ENCODE results near the gene DBT.

DBT gene

DNA sequence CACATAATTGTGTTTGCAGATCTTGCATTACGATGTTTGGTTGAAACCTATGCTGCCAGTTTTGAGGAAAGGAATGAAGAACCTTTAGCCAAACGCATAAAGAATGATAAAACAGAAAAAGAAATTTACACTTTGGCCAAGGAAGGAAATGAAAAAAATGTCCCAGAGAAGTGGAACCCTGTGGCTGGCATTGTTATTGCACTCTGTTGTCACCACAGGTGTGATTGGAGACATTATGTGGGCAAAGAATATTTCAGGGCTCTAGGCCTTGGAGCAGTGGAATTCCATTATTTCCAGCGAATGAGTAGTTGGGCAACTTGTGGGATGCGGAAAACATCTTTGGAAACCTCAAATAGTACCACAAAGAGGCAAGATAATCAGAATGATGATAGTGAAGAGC is 101.8 kb downstream of the DBT start:
- TF ChIP-seq REST (IDR thresholded peaks at IDR 0.05; ENCODE audit: insufficient replicate concordance, low read depth) (no peak), GABPA (IDR thresholded peaks at IDR 0.05; ENCODE audit: low read depth) (no peak), SPI1 (IDR thresholded peaks at IDR 0.05; ENCODE audit: borderline replicate concordance, low read depth) (no peak), POLR2AphosphoS5 (IDR thresholded peaks at IDR 0.05; ENCODE audit: low read depth) (no peak)
- TF ChIP-seq, protein P1, sequence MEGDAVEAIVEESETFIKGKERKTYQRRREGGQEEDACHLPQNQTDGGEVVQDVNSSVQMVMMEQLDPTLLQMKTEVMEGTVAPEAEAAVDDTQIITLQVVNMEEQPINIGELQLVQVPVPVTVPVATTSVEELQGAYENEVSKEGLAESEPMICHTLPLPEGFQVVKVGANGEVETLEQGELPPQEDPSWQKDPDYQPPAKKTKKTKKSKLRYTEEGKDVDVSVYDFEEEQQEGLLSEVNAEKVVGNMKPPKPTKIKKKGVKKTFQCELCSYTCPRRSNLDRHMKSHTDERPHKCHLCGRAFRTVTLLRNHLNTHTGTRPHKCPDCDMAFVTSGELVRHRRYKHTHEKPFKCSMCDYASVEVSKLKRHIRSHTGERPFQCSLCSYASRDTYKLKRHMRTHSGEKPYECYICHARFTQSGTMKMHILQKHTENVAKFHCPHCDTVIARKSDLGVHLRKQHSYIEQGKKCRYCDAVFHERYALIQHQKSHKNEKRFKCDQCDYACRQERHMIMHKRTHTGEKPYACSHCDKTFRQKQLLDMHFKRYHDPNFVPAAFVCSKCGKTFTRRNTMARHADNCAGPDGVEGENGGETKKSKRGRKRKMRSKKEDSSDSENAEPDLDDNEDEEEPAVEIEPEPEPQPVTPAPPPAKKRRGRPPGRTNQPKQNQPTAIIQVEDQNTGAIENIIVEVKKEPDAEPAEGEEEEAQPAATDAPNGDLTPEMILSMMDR (IDR thresholded peaks at IDR 0.05; ENCODE audit: insufficient read depth, low read length) = no peak
- no peak for DNase-seq (ENCODE audit: low read depth in 1 of 2, low spot score in 1 of 2)
- no peaks in the 10 kb centered on the region for H3K27me3 ChIP-seq (ENCODE audit: insufficient read depth, poor library complexity, severe bottlenecking)
- no peak overlapping the region for H3K4me3 ChIP-seq (replicated peaks; ENCODE audit: insufficient read depth, low read length)
- H3K27ac ChIP-seq (replicated peaks) = no peak overlapping the region

- TF ChIP-seq GABPA (IDR thresholded peaks at IDR 0.05; ENCODE audit: low read depth) (no peak), POLR2AphosphoS5 (IDR thresholded peaks at IDR 0.05; ENCODE audit: low read depth) (no peak), SPI1 (IDR thresholded peaks at IDR 0.05; ENCODE audit: borderline replicate concordance, low read depth) (no peak), REST (IDR thresholded peaks at IDR 0.05; ENCODE audit: insufficient replicate concordance, low read depth) (no peak)
- TF ChIP-seq, protein P1 (IDR thresholded peaks at IDR 0.05; ENCODE audit: insufficient read depth, low read length) = no peak
- H3K27me3 ChIP-seq (ENCODE audit: insufficient read depth, poor library complexity, severe bottlenecking) = no peaks in the 10 kb centered on the region
- no peak for DNase-seq (ENCODE audit: low read depth in 1 of 2, low spot score in 1 of 2)
- H3K4me3 ChIP-seq (replicated peaks; ENCODE audit: insufficient read depth, low read length) = no peak overlapping the region
- H3K27ac ChIP-seq (replicated peaks) = no peak overlapping the region
Observed at GRCh38 chr1:100146958-100147357, 102.7 kb downstream of the DBT start.

GRCh38 chr1:100145116-100145515 is 104.5 kb downstream of the DBT start:
- Histone ChIP-seq H3K27ac (replicated peaks) (no peak overlapping the region), H3K4me3 (replicated peaks; ENCODE audit: insufficient read depth, low read length) (no peak overlapping the region), H3K27me3 (ENCODE audit: insufficient read depth, poor library complexity, severe bottlenecking) (no peaks in the 10 kb centered on the region)
- no peak for DNase-seq (ENCODE audit: low read depth in 1 of 2, low spot score in 1 of 2)
- TF ChIP-seq POLR2AphosphoS5 (IDR thresholded peaks at IDR 0.05; ENCODE audit: low read depth) = no peak

DNA sequence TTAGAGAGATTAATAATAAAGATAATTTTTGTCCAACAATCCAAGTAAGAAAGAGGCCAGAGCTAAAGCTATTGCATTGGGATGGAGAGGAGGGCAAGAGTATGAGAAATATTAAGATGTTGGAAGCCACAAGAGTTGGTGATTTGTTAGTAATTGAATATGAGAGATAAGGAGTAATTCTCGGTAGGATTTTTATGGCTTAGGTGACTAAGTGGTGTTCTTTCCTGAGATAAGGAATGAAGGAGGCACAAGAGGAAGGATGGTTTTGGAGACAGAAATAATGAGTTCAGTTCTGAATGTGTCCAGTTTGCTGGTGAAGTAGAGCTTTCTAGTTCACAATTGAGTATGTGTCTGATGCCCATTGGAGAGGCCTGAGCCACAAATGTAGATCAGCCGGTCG is 107.3 kb downstream of the DBT start:
- DNase-seq (ENCODE audit: low read depth in 1 of 2, low spot score in 1 of 2) = no peak
- Histone ChIP-seq H3K4me3 (replicated peaks; ENCODE audit: insufficient read depth, low read length) (no peak overlapping the region), H3K27ac (replicated peaks) (no peak overlapping the region), H3K27me3 (ENCODE audit: insufficient read depth, poor library complexity, severe bottlenecking) (no peaks in the 10 kb centered on the region)
- TF ChIP-seq GABPA (IDR thresholded peaks at IDR 0.05; ENCODE audit: low read depth) (no peak), SPI1 (IDR thresholded peaks at IDR 0.05; ENCODE audit: borderline replicate concordance, low read depth) (no peak), REST (IDR thresholded peaks at IDR 0.05; ENCODE audit: insufficient replicate concordance, low read depth) (no peak), POLR2AphosphoS5 (IDR thresholded peaks at IDR 0.05; ENCODE audit: low read depth) (no peak)
- TF ChIP-seq, protein P1 (IDR thresholded peaks at IDR 0.05; ENCODE audit: insufficient read depth, low read length) = no peak
